NCI-H524 treated with DMSO at 0.1 percent for 48 hours (cell line): Measurements from ENCODE around the gene CD82.
"Not testable (repeated sequence)": the region's sequence is repeated elsewhere in the genome, so short reads cannot be mapped to it uniquely, and the experiment has no call there.

Experiments
- DNase-seq: peaks from one replicate; lab custom pipeline; 2025; lab: John Stamatoyannopoulos, UW

The CD82 gene

GRCh38 chr11:44633641-44634040 is 68.2 kb downstream of the CD82 start:
- DNase-seq = no peak

GRCh38 chr11:44634401-44635281 is 69.2 kb downstream of the CD82 start:
- DNase-seq = no peak

GRCh38 chr11:44637487-44637886 is 72.0 kb downstream of the CD82 start:
- no peak for DNase-seq

GRCh38 chr11:44638032-44638431 is 72.6 kb downstream of the CD82 start:
- DNase-seq = no peak

GRCh38 chr11:44643217-44643616 is 77.8 kb downstream of the CD82 start:
- DNase-seq = no peak

GRCh38 chr11:44645827-44646226 is 80.4 kb downstream of the CD82 start:
- DNase-seq = no peak

- DNase-seq = not testable (repeated sequence)
Observed at GRCh38 chr11:44647255-44647955, 81.9 kb downstream of the CD82 start.

- DNase-seq = no peak
Observed at GRCh38 chr11:44648109-44648508, 82.6 kb downstream of the CD82 start.

- no peak for DNase-seq
Observed at GRCh38 chr11:44651535-44652155, 86.2 kb downstream of the CD82 start.

GRCh38 chr11:44652901-44653644 is 87.6 kb downstream of the CD82 start:
- DNase-seq = no peak

- no peak for DNase-seq
Observed at GRCh38 chr11:44654057-44654456, 88.6 kb downstream of the CD82 start.

- DNase-seq = no peak
Observed at GRCh38 chr11:44654596-44654995, 89.1 kb downstream of the CD82 start.

GRCh38 chr11:44657836-44658505 is 92.5 kb downstream of the CD82 start:
- DNase-seq = no peak

GRCh38 chr11:44658506-44658850 is 93.0 kb downstream of the CD82 start:
- DNase-seq = peak; percentile 33

GRCh38 chr11:44659641-44660040 is 94.2 kb downstream of the CD82 start:
- DNase-seq = no peak

- DNase-seq = not testable (repeated sequence)
Observed at GRCh38 chr11:44660535-44660934, 95.1 kb downstream of the CD82 start.

GRCh38 chr11:44661311-44661717 is 95.9 kb downstream of the CD82 start:
- DNase-seq = no peak
